Suprapubic skin (tissue), 4 donors: ENCODE results near the gene PTCD3. TPM values are rescaled to one million over a fixed set of nuclear protein-coding genes. Genes with fewer than 3 reads are reported as not detected.
A peak's percentile ranks its signal among the peaks of the same experiment; 100 is the strongest.

Source experiments
- DNase-seq, 2 donors: peaks; one replicate each; pipeline ENCODE4 v3.0.0-alpha.2; 2019; ENCODE audit warnings: low spot score in 2 of 2
- H3K27ac ChIP-seq: fragments of 200-600 bp; sonication (generic); one replicate; pipeline ENCODE4 v1.5.1; 2019
- H3K27me3 ChIP-seq: fragments of 200-600 bp; sonication (generic); one replicate; pipeline ENCODE4 v1.5.1; 2019
- H3K36me3 ChIP-seq: fragments of 200-600 bp; sonication (generic); one replicate; pipeline ENCODE4 v1.5.1; 2019
- H3K4me1 ChIP-seq: fragments of 200-600 bp; sonication (generic); one replicate; pipeline ENCODE4 v1.5.1; 2019
- H3K4me3 ChIP-seq: fragments of 200-600 bp; sonication (generic); one replicate; pipeline ENCODE4 v1.5.1; 2019; ENCODE audit warnings: mild to moderate bottlenecking
- H3K9me3 ChIP-seq: fragments of 200-600 bp; sonication (generic); one replicate; pipeline ENCODE4 v1.5.1; 2019
- EP300 ChIP-seq: sonication (generic); formaldehyde crosslinking; IDR thresholded peaks from one replicate; pipeline ENCODE4 v1.6.1; 2017; ENCODE audit warnings: antibody characterized with exemption
- POLR2A ChIP-seq, 2 donors: fragments of 450-650 bp; IDR thresholded peaks; one replicate each; pipeline ENCODE4 v1.6.1; 2017; ENCODE audit warnings: antibody characterized with exemption in 2 of 2, mild to moderate bottlenecking in 2 of 2, moderate library complexity in 2 of 2
- POLR2AphosphoS5 ChIP-seq, 3 donors: sonication (generic); formaldehyde crosslinking; IDR thresholded peaks; one replicate each; pipeline ENCODE4 v1.6.1; 2017; ENCODE audit warnings: antibody characterized with exemption in 3 of 3
- WGBS: methylation state at CpG from one replicate; pipeline ENCODE4 v1.1.5; 2018; 5-methylcytosine and 5-hydroxymethylcytosine counted together
- total RNA-seq, 4 donors: library from RNA; depleted of rRNA; stranded (reverse); fragments of >200 nt; gene quantifications; one replicate each; pipeline ENCODE4 v1.1.0, GENCODE V29; 2016
- TF ChIP-seq, protein P1 (sequence below), 2 donors: fragments of 200-600 bp in 1 of 2; fragments of 450-650 bp in 1 of 2; sonication (generic) in 1 of 2; IDR thresholded peaks; one replicate each; pipeline ENCODE4 v1.5.1; 2016 to 2019; ENCODE audit warnings: antibody characterized with exemption in 2 of 2, mild to moderate bottlenecking in 1 of 2, moderate library complexity in 1 of 2

Gene PTCD3
- total RNA-seq, 4 donors from 2014 or later: 42.9 to 240 (median 108) TPM

DNA sequence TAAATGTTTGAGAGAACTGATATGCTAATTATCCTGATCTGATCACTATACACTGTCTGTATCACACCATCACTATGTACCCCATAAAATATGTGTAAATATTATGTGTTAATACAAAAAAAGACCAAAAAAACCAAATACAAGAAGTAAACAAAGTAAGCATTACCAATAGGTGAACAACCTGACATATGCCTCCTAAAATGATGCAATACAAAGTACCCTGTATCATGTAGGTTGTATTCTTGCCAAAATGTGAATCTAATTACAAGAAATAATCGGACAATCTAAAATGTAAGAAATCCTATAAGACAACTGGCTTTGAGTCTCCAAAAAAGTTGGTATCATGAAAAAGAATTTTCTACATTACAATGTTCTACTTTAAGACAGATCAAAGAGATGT is 8.1 kb upstream of the PTCD3 start:
- 92% methylated on average over 1 of the region's 1 CpG for WGBS
- Histone ChIP-seq H3K9me3 (no peaks in the 10 kb centered on the region), H3K36me3 (peaks cover 54% of the 10 kb centered on the region), H3K4me3 (no peak overlapping the region), H3K27ac (no peak overlapping the region), H3K4me1 (no peaks in the 10 kb centered on the region), H3K27me3 (no peaks in the 10 kb centered on the region)
- no peak for DNase-seq
- no peak for TF ChIP-seq POLR2AphosphoS5 (IDR thresholded peaks at IDR 0.05)
- no peak for TF ChIP-seq POLR2A (IDR thresholded peaks at IDR 0.05)

DNA sequence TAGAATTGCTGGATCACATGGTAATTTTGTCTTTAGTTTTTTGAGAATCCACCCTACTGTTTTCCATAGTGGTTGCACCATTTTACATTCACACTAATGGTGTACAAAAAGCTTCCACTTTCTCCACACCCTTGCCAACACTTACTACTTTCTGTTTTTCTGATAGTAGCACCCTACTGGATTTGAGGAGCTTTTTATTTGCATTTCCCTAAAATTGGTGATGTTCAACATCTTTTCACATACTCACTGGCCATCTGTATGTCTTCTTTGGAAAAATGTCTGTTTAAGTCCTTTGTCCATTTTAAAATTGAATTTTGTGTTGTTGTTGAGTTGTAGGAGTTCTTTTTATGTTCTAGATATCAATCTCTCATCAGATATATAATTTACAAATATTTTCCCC is 3.9 kb upstream of the PTCD3 start:
- TF ChIP-seq, protein P1, sequence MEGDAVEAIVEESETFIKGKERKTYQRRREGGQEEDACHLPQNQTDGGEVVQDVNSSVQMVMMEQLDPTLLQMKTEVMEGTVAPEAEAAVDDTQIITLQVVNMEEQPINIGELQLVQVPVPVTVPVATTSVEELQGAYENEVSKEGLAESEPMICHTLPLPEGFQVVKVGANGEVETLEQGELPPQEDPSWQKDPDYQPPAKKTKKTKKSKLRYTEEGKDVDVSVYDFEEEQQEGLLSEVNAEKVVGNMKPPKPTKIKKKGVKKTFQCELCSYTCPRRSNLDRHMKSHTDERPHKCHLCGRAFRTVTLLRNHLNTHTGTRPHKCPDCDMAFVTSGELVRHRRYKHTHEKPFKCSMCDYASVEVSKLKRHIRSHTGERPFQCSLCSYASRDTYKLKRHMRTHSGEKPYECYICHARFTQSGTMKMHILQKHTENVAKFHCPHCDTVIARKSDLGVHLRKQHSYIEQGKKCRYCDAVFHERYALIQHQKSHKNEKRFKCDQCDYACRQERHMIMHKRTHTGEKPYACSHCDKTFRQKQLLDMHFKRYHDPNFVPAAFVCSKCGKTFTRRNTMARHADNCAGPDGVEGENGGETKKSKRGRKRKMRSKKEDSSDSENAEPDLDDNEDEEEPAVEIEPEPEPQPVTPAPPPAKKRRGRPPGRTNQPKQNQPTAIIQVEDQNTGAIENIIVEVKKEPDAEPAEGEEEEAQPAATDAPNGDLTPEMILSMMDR (IDR thresholded peaks at IDR 0.05): no peak
- no peak for TF ChIP-seq EP300
- no peak for TF ChIP-seq POLR2AphosphoS5 (IDR thresholded peaks at IDR 0.05)
- no peak for TF ChIP-seq POLR2A (IDR thresholded peaks at IDR 0.05)
- H3K4me1 ChIP-seq: peaks cover 22% of the 10 kb centered on the region
- peaks cover 35% of the 10 kb centered on the region for H3K36me3 ChIP-seq
- no peak overlapping the region for H3K4me3 ChIP-seq
- no peaks in the 10 kb centered on the region for H3K27me3 ChIP-seq
- H3K9me3 ChIP-seq: no peaks in the 10 kb centered on the region
- no peak for DNase-seq
- no peak overlapping the region for H3K27ac ChIP-seq

DNA sequence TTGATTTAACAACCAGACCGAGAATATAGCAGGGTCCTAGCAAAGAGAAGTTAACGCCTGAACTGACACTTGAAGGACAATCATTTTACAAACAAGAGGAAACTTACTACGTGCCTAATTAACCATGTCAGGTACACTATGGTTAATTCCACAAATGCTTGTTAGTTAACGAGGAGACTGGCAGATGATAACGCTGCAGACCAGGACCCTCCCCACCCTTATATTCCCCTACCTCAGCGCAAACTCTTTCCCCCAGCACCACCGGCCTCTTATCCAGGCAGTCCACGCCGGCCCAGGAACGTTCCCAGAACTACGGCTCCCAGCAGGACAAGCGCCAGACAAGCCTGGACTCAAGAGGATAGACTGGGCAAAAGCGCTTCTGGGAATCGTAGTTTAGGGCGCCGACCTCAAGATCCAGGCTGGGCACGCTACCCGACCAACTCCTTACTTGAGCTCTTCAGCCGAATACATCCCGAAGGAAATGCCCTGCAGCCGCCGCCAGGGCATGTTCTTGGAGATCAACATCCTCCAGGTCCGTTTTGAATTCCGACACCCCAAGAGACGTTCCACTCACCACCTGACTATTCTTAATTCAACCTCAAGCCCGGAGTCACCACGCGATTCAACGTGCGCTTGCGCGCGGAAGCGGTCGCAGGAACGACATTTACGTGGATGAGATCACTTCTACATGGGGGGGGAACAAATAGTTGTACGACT is 625 bp upstream of the PTCD3 start, which contains the start of gene POLR1A:
POLR1A (minus strand) TSS at position 635 of the 717 bp plus-strand sequence; CDS start at position 525, 110 bp downstream.
- TF ChIP-seq POLR2AphosphoS5 (IDR thresholded peaks at IDR 0.05) (peak in 1 of 3 donors; percentile 61), EP300 (no peak), POLR2A (IDR thresholded peaks at IDR 0.05) (no peak)
- TF ChIP-seq, protein P1 (IDR thresholded peaks at IDR 0.05): peak in 1 of 2 donors; percentile 14
- no peaks in the 10 kb centered on the region for H3K27me3 ChIP-seq
- under 1% methylated on average over 25 of the region's 38 CpGs for WGBS
- peaks cover 36% of the 10 kb centered on the region for H3K4me1 ChIP-seq
- peak within 1 kb of the TSS; percentile 89 for H3K27ac ChIP-seq
- H3K36me3 ChIP-seq: peaks cover 23% of the 10 kb centered on the region
- H3K9me3 ChIP-seq: no peaks in the 10 kb centered on the region
- H3K4me3 ChIP-seq: peak within 1 kb of the TSS; percentile 95
- peak; percentile 92 to 94 for DNase-seq

DNA sequence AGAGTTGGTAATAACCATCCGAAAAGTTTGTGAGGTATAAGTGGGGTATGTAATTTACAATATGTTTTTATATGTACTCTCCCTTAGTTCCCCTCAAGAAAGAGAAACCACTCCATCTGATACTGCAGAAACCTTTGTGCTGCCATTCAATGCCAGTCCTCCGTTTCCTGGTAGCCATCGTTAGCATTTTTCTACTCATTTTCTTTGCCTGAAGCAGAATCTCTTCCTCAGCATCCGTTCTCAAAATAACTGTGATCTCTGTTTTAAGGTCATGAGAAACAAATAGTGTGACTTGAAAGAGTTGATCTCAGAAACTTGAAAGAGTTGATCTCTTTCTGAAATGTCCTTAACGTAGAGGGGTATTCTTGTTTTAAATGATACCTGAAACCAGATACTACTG is 996 bp downstream of the PTCD3 start:
- 18% methylated on average over 5 of the region's 5 CpGs for WGBS
- peak overlapping the region; percentile 95 for H3K4me3 ChIP-seq

DNA sequence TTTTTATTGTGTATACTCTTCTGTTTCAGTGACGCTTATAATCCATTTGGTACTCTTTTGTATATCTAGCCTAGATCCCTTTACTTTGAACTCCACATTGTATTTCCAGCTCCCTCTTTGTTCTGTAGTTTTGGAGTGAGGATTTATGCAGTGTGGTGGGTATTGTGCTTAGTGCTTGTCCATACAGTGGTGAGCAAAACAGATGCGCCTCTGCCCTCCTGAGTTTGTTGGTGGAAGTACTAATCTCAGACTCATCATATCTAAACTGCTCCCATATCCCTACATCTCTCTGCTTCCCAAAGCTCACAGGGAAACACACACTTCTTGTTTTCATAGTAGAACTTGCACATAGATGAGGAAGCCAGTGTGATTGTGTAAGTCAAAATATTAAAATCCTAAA is 12.1 kb downstream of the PTCD3 start:
- no peaks in the 10 kb centered on the region for H3K27me3 ChIP-seq
- peaks cover 98% of the 10 kb centered on the region for H3K36me3 ChIP-seq
- no peak for DNase-seq
- H3K27ac ChIP-seq: no peak overlapping the region
- WGBS: 93% methylated on average over 2 of the region's 2 CpGs
- no peaks in the 10 kb centered on the region for H3K4me1 ChIP-seq
- no peak overlapping the region for H3K4me3 ChIP-seq
- H3K9me3 ChIP-seq: no peaks in the 10 kb centered on the region
- TF ChIP-seq EP300 (no peak), POLR2A (IDR thresholded peaks at IDR 0.05) (no peak), POLR2AphosphoS5 (IDR thresholded peaks at IDR 0.05) (no peak)
- TF ChIP-seq, protein P1 (IDR thresholded peaks at IDR 0.05): no peak

More for the DNA sequence above, 996 bp downstream of the PTCD3 start:
- TF ChIP-seq, protein P1 (IDR thresholded peaks at IDR 0.05): no peak
- no peak for TF ChIP-seq POLR2A (IDR thresholded peaks at IDR 0.05)
- TF ChIP-seq EP300: no peak
- TF ChIP-seq POLR2AphosphoS5 (IDR thresholded peaks at IDR 0.05): no peak
- Histone ChIP-seq H3K36me3 (peaks cover 39% of the 10 kb centered on the region), H3K27me3 (no peaks in the 10 kb centered on the region), H3K4me1 (peaks cover 36% of the 10 kb centered on the region), H3K9me3 (no peaks in the 10 kb centered on the region), H3K27ac (no peak overlapping the region)
- DNase-seq: no peak
